HG03439 (cell line): ENCODE measurements around the gene SEBOX.

ENCODE experiments used
- ATAC-seq: cut with Tn5 transposase; IDR thresholded peaks from one replicate; pipeline ENCODE4 v1.9.1; 2021; ENCODE audit warnings: mild to moderate bottlenecking, moderate library complexity; ENCODE audit not compliant: unreplicated experiment

Gene SEBOX

DNA sequence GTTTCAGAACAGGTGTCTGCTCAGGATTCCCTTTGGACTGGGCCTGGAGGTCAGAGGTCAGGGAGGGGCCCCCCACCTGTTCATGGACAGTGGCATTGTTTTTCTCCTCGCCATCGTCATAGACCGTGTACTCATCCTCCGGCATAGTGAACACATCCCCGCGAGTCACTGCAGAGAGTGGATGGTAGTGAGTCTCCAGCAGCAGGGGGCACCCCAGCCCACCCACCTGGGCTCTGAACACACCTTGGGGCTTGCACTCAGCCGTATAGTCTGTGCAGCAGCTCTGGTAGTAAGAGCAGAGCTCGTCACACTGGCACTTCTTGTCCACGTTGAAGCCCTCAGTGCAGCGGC lies 4.7 kb upstream of the SEBOX start:
- no peak for ATAC-seq

- ATAC-seq = no peak
Measured at GRCh38 chr17:28368915-28369683, 4.1 kb upstream of the SEBOX start.

- no peak for ATAC-seq
Measured at GRCh38 chr17:28368306-28368831, 3.4 kb upstream of the SEBOX start.

DNA sequence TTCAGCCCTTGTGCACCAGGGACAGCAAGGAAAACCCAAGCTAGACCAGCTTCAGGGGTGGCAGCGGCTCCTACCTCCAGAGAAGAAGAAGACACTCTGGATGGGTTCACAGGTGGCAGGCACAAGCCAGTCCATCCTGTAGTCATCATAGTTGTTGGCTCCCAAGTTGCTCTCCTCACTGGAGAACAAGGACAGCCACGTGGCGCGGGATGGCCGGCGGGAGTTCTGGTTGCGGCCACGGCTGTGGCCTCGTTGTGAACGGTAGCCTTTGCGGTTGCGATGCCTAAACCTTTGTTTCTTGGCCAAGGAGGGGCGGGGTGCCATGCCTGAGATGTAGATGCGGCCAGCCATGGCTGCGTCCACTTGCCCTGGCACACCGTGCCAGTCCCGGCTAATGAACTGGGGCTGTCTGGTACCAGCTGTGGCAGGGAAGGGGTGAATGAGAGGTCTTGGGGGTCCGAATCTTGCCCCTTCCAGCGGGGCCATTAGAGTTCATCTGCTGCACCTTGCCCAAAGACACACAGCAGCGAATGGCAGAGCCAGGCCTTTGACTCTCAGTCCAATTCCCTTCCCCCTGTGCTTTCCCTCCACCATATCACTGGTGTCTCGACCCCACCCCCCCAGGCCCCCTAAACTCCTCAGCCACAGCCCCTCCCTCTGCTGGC lies 2.8 kb upstream of the SEBOX start:
- no peak for ATAC-seq

GRCh38 chr17:28366605-28367004 lies 1.6 kb upstream of the SEBOX start:
- ATAC-seq = no peak

- ATAC-seq = no peak
Measured at GRCh38 chr17:28365487-28365886, 488 bp upstream of the SEBOX start.

GRCh38 chr17:28363776-28364650 lies 986 bp downstream of the SEBOX start:
- no peak for ATAC-seq

- no peak for ATAC-seq
Measured at GRCh38 chr17:28363186-28363585, 1.8 kb downstream of the SEBOX start.

GRCh38 chr17:28357901-28358197 lies 7.2 kb downstream of the SEBOX start:
- no peak for ATAC-seq

DNA sequence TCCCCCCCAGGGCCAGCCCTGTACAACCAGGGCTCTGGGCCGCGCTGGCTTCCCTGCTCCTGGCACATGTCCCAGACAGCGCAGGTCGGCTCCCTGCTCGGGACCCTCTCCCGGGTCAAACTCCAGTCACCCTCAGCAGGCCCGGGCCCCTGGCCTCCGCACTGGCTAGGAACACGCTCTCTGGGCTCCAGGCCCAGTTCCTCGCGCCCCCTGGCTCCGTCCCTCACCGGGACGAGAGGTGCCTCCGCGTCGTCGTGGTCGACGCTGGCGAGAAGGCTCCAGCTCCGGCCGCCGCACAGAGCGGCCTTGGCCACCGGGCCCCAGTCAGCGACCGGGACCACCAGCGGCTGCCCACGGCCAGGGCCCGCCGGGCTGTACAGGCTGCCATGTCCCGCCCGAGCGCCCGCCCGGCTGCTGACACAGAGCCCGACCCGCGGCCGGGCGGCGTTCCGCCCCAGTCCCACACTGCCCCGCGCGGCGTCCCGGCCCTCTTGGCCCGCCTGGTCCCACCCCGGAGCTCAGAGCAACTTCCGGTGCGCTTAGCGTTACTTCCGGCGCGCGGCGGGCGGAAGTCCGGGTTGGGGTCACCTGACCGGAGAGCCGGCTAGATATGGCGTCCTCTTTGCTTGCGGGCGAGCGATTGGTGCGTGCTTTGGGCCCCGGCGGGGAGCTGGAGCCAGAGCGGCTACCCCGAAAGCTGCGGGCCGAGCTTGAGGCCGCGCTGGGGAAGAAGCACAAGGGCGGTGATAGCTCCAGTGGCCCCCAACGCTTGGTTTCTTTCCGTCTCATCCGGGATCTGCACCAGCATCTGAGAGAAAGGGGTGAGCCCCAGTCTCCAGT lies 7.7 kb downstream of the SEBOX start, which contains the start of gene POLDIP2:
Gene POLDIP2 (minus strand): TSS at position 467 of the 840 bp plus-strand sequence. CDS start 79 bp downstream, at position 388.
- ATAC-seq = peak; percentile 94

GRCh38 chr17:28350271-28350670 lies 14.7 kb downstream of the SEBOX start:
- ATAC-seq = no peak

- no peak for ATAC-seq
Measured at GRCh38 chr17:28348979-28349378, 16.0 kb downstream of the SEBOX start.

- no peak for ATAC-seq
Measured at GRCh38 chr17:28347261-28347891, 17.6 kb downstream of the SEBOX start.

GRCh38 chr17:28346746-28347246 lies 18.2 kb downstream of the SEBOX start:
- no peak for ATAC-seq

DNA sequence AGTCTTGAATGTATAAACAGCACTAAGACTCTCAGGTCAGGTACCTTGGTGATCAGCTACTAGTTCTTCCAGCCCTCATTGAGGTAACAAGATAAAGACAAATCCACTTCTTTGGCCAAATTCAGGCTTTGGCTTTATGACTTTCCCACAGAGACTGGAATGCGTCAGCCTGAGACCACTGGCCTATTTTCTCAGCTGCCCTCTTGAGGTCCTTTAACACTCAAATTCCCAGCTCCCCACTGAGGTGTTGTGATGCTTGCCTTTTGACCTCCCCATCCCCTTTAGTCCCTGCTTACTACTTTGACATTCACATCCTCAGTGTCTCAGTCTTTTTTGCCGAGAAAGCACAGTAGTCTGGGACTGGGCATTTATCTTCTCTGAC lies 18.8 kb downstream of the SEBOX start:
- no peak for ATAC-seq

DNA sequence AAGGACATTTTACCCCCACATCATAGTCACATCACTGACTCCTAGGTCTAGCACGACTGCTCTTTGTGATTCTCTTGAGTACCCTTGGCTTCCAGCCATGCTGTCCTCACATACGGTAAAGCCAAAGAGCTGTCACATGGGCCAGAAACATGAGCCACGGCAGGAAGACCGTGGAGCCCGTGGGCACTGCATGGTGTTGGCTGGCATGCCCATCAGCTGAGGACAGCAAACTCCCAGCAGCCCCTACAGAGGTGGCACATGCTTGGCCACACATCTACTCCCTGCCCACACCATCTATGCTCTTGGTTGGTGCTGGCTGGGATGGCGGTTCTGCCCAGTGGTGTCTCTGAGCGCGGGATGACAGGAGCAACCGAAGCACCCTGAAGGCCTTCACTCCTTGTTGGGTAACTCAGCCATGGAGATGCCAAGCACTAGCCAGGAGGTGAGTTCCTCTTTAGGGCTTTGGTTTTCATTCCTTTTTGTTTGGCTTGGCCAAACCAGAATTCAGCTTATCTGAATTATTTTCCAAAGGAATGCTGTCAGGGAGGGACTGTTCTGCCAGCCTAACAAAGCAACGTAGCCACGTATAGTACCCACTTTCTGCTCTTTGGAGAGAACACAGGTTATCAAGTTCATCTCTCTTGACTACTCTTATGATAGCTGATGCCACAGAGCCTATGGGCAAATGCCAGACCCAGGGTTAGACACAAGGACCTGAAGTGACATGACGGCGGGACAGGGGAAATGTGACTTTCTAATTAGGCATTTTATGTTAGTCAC lies 19.4 kb downstream of the SEBOX start:
- no peak for ATAC-seq

DNA sequence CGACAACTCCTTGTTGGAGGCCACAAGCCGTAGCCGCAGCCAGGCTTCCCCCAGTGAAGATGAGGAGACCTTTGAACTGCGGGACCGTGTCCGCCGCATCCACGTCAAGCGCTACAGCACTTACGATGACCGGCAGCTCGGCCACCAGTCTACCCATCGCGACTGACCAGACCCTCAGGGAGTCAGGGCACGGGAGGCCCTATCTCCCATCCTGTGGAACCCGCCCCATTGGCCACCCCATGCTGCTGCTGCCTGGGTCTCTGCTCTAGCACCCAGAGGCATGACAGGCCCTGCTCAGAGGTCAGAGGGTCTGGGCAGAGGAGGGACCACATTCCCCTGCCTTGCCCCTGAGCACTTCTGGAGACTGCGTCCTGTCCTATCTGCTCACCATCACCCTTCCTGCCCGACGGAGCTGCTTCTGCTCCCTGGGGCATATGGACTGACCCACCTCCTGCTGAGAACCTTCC lies 20.5 kb downstream of the SEBOX start:
- ATAC-seq = no peak

DNA sequence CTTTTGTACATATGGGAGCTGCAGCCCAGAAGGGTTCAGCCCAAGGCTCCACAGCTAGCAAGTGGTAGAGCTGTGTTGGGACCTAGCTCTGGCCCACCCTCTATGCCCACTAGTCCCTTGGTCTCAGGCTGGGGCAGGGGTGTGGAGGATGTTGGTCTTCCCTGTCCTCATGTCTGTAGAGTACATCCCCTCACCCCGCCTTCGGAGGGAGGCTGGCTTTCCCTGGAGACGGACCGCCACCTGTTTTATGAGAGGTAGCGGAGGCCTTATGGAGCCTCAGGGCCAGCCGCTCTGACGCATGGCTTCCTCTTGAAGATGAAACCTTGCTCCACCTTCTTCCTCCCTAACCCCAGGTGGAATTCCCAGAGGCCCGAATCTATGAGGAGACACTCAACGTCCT lies 21.0 kb downstream of the SEBOX start:
- ATAC-seq = no peak

DNA sequence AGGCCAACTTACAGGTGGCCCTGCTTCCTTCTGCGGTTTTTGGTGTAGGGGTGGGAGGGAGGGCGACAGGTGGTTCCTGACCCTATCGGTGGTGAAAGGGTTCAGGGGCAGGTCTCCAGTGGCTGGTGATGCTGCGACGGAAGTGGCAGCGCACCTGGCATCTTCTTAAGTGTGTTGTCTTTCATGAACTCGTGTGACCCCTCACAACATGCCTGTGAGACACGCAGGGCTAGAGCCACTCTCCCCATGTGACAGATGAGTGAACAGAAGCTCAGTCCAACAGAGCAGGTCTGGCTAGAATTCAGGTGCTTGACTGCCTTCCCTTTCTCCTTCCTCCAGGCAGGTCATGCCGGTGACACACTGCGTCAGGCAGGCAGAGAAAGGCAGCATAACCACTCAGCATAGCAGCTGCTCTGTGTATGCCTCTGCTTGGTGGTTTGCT lies 21.5 kb downstream of the SEBOX start:
- no peak for ATAC-seq
